GM12873 (cell line): Measurements from ENCODE around the gene KLF3.

Experiments
- CTCF ChIP-seq: IDR thresholded peaks from 2 replicates; pipeline ENCODE4 v1.5.1; 2012; ENCODE audit warnings: low read depth, mild to moderate bottlenecking, moderate library complexity, low read length, control low read depth; ENCODE audit not compliant: insufficient read depth; ENCODE audit errors: missing control alignments

The KLF3 gene

GRCh38 chr4:38639242-38639641 is 24.8 kb upstream of the KLF3 start:
- no peak for TF ChIP-seq CTCF

- no peak for TF ChIP-seq CTCF
Measured at GRCh38 chr4:38641811-38642210, 22.2 kb upstream of the KLF3 start.

GRCh38 chr4:38644201-38644600 is 19.8 kb upstream of the KLF3 start:
- no peak for TF ChIP-seq CTCF

GRCh38 chr4:38647101-38647819 is 16.7 kb upstream of the KLF3 start:
- no peak for TF ChIP-seq CTCF

GRCh38 chr4:38650133-38650532 is 13.9 kb upstream of the KLF3 start:
- no peak for TF ChIP-seq CTCF

- TF ChIP-seq CTCF = no peak
Measured at GRCh38 chr4:38654273-38654672, 9.7 kb upstream of the KLF3 start.

- no peak for TF ChIP-seq CTCF
Measured at GRCh38 chr4:38656111-38656510, 7.9 kb upstream of the KLF3 start.
